ENCODE results near the gene RSPO3.
"Not testable (repeated sequence)": the region's sequence is repeated elsewhere in the genome, so short reads cannot be mapped to it uniquely, and the experiment has no call there.

RSPO3 gene

GRCh38 chr6:127206531-127207095, 88.1 kb downstream of the RSPO3 start:
- peak; percentile 40 for DNase-seq

DNA sequence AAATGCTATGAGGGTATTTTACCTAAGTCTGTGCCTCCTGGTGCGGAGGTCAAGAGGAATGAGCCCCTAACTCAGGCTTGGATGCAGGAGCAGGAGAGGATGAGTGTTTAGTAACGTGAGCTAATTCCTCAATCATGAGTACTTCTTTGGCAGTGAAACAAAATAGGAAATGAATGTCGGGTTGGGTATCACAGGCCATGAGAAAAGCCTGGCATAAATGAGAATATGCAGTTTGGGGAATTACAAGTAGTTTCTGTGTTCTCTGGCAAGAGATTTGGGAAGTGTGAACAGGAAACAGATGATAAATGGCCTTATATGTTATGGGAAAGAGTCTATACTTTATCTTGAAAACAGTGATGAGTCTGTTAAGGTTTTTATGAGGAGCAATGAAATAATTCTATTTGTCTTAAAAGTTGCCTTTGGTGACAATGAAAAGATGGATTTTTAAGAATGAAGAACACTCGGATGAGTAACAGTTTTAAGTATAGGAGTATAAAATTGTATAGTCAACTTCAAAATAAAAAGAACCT, 89.2 kb downstream of the RSPO3 start:
- DNase-seq, result peak; percentile 66

DNA sequence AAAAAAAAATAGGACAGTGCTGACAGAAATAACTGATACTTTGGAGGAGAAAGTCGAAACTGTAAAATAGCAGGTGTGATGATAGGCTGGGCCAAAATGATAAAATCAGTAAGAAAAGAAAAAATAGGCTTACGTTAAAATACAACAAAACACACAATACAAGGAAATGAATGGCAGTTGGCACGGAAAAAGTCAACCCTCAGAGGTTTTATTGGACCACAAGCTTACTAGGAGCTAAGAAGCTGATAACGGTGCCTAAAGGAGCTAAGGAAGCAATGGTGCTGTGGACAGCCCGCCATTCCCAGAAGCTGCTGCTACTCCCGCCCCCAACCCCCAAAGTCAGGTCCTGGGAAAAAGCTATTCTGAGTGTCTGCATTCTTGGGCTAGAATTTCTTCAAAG, 92.3 kb downstream of the RSPO3 start:
- DNase-seq, result no peak

DNA sequence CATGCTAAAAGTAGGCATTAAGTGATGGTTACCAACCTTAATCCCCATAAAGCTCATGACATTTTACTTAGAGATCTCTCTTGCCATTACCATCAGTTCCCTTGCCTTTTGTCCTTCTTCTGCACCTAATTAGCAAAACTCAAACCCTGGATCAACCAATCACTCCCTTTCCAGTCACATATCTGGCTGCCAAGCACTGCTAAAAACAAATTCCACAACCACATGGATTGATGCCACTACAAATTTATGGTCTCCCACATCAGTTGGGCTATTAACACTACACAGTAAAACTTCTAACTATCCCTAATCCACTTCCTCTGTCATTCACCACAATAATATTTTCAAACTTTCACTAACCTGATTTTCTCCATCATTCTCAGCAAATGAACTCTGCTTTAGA, 93.9 kb downstream of the RSPO3 start:
- no peak for DNase-seq

- not testable (repeated sequence) for DNase-seq
Observed at GRCh38 chr6:127214032-127214431, 95.6 kb downstream of the RSPO3 start.

- not testable (repeated sequence) for DNase-seq
Observed at GRCh38 chr6:127214531-127214930, 96.1 kb downstream of the RSPO3 start.

- DNase-seq, result no peak
Observed at GRCh38 chr6:127215931-127216330, 97.5 kb downstream of the RSPO3 start.

- DNase-seq, result no peak
Observed at GRCh38 chr6:127216810-127217789, 98.6 kb downstream of the RSPO3 start.

- no peak for DNase-seq
Observed at GRCh38 chr6:127219869-127220268, 101.4 kb downstream of the RSPO3 start.

DNA sequence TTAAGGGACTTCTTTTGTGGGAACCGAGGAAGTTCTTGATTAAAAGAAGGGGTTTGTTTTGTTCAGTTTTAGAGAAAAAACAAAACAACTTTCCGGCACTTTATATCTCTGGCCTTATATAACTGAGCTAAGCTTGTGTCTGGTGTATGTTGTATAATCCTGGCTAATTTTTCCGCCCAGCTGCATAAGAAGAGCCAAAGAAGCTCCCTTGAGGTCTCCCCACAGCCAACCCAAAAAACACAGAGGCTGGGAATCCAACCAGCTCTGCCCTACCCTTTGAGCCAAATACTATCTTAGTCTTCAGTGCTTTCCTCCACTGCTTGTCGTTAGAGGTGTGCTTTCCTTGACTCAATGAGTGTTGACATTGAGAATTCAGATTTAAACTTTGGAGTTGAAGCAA, 102.7 kb downstream of the RSPO3 start:
- DNase-seq, result no peak

GRCh38 chr6:127222418-127222817, 103.9 kb downstream of the RSPO3 start:
- no peak for DNase-seq

DNA sequence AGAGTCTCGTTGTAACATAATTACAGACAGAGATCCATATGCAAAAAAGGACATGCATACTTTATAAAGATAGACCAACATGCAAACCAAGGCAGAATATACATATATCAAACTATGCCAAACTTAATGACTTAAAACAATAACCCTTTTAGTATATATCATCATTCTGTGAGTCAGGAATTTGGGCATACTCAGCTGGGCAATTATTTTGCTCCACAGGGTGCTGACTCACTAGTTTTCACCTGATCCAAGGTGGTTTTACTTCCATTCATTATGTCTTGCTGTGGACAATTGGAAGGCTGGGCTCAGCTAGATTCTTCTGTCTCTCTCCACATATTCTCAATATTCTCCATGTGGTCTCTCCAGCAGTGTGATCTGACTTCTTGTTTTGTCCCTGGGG, 107.0 kb downstream of the RSPO3 start:
- DNase-seq, result no peak

- DNase-seq, result not testable (repeated sequence)
Observed at GRCh38 chr6:127233819-127234218, 115.3 kb downstream of the RSPO3 start.

- no peak for DNase-seq
Observed at GRCh38 chr6:127243501-127243900, 125.0 kb downstream of the RSPO3 start.
